GM20000 (cell line): Measurements from ENCODE around the gene RGL1.

Source experiments
- DNase-seq: peaks from one replicate; pipeline ENCODE4 v3.0.0; 2012; ENCODE audit warnings: low spot score
- TF ChIP-seq, protein P1 (sequence below): IDR thresholded peaks from 2 replicates; pipeline ENCODE4 v1.5.1; 2012; ENCODE audit warnings: mild to moderate bottlenecking, control low read depth; ENCODE audit errors: extremely low read depth, missing control alignments

Gene RGL1

DNA sequence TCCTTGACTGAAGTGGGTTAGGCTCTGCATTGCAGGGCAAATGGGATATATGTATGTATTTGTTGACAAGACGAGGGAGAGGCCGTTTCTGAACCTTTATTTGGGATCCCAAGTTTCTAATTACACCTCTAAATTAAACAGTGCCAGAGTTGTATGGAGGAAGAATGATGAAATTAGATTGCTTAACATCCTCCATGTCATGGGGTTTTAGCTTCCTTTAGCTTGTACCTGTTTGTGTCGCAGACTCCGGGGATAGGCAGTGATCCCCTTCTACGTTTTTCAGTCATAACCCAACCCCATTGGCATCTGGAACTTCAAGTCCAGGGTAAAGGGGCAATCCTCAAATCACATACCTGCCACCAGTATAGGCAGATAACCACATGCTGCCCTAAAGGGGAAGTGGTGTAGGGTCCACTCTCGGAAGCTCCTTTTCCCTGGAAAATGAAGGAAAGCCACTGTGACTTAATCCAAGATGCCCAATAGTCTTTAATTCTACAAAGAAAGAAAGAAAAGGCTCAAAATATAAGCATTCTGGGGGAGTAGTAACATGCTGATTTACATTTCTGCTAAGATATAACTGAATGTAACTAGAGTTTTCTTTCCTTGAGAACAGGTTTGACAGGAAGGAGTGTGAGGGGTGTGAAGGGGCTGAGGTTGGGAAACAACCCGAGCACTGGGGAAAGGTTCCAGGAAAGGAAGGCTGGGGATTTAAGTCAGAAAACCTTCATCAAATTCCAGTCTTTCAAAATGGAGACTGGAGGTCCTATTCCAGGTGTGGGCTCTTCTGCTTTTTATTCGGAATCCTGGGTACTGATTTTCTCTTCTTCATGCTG is 77.6 kb downstream of the RGL1 start:
- TF ChIP-seq, protein P1, sequence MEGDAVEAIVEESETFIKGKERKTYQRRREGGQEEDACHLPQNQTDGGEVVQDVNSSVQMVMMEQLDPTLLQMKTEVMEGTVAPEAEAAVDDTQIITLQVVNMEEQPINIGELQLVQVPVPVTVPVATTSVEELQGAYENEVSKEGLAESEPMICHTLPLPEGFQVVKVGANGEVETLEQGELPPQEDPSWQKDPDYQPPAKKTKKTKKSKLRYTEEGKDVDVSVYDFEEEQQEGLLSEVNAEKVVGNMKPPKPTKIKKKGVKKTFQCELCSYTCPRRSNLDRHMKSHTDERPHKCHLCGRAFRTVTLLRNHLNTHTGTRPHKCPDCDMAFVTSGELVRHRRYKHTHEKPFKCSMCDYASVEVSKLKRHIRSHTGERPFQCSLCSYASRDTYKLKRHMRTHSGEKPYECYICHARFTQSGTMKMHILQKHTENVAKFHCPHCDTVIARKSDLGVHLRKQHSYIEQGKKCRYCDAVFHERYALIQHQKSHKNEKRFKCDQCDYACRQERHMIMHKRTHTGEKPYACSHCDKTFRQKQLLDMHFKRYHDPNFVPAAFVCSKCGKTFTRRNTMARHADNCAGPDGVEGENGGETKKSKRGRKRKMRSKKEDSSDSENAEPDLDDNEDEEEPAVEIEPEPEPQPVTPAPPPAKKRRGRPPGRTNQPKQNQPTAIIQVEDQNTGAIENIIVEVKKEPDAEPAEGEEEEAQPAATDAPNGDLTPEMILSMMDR = no peak
- no peak for DNase-seq

DNA sequence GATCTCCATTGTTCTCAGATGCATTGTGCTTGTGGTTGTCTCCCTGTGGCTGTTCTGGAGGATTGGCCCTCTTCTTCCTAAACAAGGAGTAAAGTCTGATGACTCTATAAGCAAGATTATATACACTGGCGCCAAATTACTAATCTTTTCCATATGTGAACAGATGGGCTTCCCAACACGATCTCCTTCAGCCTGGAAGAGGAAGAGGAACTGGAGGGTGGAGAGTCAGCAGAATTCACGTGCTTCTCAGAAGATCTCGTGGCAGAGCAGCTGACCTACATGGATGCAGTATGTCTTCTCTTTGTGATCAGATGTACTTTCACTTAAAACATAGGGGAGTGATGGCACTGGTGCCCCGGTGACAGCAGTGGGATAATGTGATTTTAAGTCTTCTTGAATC is 78.7 kb downstream of the RGL1 start:
- no peak for DNase-seq
- TF ChIP-seq, protein P1 = no peak

DNA sequence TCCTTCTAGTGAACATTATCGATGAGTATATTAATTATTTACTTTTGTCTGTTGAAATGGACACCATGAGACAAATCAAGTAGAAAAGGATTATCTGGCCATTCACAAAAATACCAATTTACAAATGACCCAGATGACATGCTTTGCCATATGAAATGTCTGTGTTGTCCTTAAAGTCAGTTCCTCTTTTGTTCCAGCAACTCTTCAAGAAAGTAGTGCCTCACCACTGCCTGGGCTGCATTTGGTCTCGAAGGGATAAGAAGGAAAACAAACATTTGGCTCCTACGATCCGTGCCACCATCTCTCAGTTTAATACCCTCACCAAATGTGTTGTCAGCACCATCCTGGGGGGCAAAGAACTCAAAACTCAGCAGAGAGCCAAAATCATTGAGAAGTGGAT is 79.6 kb downstream of the RGL1 start:
- TF ChIP-seq, protein P1 = no peak
- DNase-seq = no peak

DNA sequence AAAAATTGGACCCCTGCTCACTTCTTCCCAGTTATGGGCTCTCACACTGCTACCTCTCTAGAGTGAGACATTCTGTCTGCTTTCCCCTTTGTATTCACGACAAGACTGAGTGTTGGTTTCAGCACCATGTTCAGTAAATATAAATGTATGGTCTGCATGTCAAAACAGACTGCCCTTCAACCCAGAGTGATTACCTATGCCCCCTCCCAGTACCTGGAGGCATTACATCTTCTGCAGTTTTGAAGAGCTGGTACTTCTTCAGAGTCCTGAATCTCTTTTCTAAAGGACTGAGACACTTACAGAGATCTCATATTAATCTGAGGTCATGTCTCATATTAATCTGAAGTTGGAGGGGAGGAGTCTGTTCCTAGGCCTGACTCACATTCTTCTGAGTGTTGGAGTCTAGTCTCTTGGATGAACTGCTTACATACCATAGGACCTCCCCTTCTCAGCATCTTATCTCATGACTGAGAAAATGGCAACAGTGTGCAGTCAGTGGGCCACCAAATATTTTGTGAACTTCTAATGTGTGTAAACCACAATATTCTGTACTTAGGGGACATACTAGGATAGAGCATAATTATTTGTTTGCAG is 80.3 kb downstream of the RGL1 start:
- DNase-seq = no peak

DNA sequence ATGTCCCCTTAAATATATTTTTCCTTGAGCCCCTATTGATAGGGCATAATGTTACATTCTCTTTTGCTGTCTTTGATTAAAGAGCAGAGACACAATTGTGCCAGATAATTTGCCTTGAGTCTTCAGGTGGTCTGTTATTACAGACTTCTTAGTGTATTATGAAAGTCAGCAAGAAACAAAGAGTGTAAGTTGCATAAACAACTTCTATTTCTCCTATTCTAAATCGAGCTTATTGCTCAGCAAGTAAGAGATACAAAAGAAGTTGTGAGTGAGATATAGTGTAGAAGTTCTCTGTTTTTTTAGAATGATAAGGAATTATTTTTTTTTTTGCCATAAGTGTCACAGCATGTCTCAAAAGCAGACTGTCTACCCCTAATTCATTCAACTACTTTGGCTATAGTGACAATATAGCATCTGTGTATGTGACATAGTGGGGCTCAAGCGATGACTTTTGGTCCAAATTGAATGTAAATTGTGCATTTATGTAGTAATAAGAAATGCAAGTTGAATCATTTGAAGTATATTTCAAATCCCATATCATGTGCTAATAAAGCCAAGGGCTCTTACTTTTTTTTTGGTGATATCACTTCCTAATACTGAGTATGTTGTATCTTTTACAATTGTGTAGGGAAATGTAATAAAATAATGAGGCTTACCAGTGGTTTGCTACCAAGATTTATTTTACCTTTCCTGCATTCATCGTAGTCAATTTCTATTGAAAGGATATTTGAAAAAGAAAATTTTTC is 81.3 kb downstream of the RGL1 start:
- TF ChIP-seq, protein P1 = no peak
- no peak for DNase-seq

More for the DNA sequence above, 80.3 kb downstream of the RGL1 start:
- TF ChIP-seq, protein P1 = no peak

DNA sequence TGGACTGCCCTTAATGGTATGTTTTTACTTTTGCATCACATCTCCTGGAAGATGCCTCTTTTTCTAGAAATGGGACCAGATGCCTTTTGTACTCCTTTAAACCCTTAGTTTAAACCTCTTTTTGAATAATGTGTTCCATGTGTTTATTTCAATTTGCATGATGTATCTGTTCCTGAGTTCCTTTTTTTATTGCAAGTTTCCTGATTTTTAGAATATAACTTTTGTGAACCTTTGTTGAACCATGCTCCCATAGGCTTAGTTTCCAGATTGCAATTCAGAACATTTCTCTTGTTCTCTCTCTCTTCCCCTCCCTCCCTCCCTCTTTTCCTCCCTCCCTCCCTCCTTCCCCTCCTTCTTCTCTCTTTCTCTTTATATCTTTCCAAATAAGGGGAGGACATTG is 81.9 kb downstream of the RGL1 start:
- no peak for DNase-seq
- TF ChIP-seq, protein P1 = no peak
